Activated naive CD8-positive, alpha-beta T cell treated with anti-CD3 and anti-CD28 coated beads, Interleukin-2, amount 50 U/mL, for 24 hours (primary cell): Measurements from ENCODE around the gene OR2AT4.

Source experiments
- ATAC-seq: fragments of 150-1000 bp; cut with Tn5 transposase; one replicate; pipeline ENCODE4 v1.10.0; 2021
- DNase-seq: peaks from one replicate; pipeline ENCODE4 v3.0.0; 2021
- H3K27ac Mint-ChIP-seq: one replicate; pipeline ENCODE4 v1.8.0; 2021; ENCODE audit warnings: mild to moderate bottlenecking, mixed read lengths
- H3K27me3 Mint-ChIP-seq: one replicate; pipeline ENCODE4 v1.8.0; 2021; ENCODE audit warnings: mixed read lengths
- H3K36me3 Mint-ChIP-seq: one replicate; pipeline ENCODE4 v1.8.0; 2021; ENCODE audit warnings: low read depth, mixed read lengths
- H3K4me1 Mint-ChIP-seq: one replicate; pipeline ENCODE4 v1.8.0; 2021; ENCODE audit warnings: mixed read lengths
- H3K4me3 Mint-ChIP-seq: one replicate; pipeline ENCODE4 v1.8.0; 2021; ENCODE audit warnings: mild to moderate bottlenecking, moderate library complexity, mixed read lengths
- H3K9me3 Mint-ChIP-seq: one replicate; pipeline ENCODE4 v1.8.0; 2021; ENCODE audit warnings: mixed read lengths

The OR2AT4 gene

DNA sequence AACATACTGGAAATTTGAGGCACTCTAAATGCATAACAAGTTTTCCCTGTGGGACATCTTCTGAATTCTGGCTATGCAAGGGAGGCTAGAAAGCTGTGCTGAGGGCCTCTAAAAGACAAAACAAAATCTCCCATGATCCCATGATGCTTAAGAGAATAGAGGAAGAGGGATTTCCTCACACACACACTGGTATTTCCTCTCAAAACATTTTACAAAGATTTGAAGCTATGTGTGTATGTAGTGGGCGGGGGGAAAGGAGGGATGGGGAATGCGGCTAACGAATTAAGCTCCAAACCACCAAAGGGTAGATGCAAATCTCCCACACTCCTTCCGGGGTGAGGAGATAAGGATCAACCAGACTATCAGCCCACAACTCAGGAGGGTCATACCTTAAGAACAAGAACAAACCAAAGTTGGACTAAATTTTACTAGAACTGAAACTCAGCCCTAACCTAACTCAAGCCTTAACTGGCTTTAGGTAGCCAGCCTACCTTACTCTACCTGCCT is 6.0 kb downstream of the OR2AT4 start:
- DNase-seq (no peak), ATAC-seq (no peak)
- H3K36me3 Mint-ChIP-seq: no peaks in the 10 kb centered on the region
- peaks cover 14% of the 10 kb centered on the region for H3K9me3 Mint-ChIP-seq
- H3K4me1 Mint-ChIP-seq: no peaks in the 10 kb centered on the region
- H3K27me3 Mint-ChIP-seq: peaks cover 29% of the 10 kb centered on the region
- H3K27ac Mint-ChIP-seq: no peak overlapping the region
- no peak overlapping the region for H3K4me3 Mint-ChIP-seq

DNA sequence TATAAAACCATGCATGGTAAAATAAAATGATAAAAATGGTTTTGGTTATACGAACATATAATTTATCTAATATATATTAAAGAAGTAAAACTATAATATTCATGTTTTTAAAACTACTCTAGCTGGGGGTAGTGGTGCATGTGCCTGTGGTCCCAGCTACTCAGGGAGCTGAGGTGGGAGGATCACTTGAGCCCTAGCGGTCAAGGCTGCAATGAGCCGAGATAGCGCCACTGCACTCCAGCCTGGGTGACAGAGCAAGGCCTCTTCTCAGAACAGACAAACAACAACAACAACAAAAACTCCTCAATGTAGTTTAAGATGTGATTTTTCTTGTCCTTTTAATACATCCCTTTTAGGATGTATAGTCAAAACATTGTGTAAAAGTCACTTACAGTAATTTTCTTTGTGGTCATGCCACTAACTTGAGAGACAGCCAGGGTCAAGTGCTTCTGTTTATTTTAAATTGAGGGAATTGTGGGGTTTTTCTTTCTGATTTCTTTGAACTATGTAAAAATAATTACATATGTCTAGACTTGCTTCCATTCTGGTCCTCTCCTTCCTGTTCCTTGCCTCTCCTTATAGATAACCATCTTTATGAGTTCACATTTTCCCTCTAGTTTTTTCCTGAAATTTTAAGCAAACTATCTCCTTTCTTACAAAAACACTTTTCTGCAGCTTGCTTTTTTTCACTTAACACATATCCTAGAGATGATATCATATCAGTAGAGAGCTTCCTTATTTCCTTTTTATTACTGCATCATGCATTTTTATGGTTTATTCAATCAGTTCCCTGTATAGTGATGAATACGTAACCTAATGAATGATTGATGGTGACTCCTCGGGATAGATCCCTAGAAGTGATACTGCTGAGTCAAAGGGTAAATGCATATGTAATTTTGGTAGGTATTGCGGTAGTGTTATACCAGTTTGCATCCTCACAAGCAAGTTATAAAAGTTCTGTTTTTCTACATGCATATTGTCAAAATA is 9.1 kb downstream of the OR2AT4 start:
- Mint-ChIP-seq H3K4me1 (no peaks in the 10 kb centered on the region), H3K4me3 (no peak overlapping the region), H3K27ac (no peak overlapping the region), H3K36me3 (no peaks in the 10 kb centered on the region), H3K27me3 (peaks cover 33% of the 10 kb centered on the region), H3K9me3 (peaks cover 14% of the 10 kb centered on the region)
- no peak for DNase-seq
- no peak for ATAC-seq

DNA sequence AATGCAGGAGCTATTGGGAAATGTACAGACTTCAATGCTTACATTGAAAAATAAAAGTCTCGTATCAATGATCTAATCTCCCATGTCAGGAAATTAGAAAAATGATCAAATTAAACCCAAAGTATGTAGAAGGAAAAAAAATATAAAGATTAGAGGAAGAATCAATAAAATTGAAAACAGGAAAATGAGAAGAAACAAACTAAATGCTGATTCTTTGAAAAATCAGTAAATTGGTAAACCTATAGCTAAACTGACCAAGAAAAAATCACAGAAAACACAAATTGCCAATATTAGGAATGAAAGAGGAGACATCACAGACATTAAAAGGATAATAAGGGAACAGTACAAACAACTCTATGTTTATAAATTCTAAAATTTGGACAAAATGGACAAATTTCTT is 11.8 kb downstream of the OR2AT4 start:
- H3K27ac Mint-ChIP-seq: no peak overlapping the region
- H3K9me3 Mint-ChIP-seq: no peaks in the 10 kb centered on the region
- no peaks in the 10 kb centered on the region for H3K4me1 Mint-ChIP-seq
- H3K4me3 Mint-ChIP-seq: no peak overlapping the region
- ATAC-seq (no peak), DNase-seq (no peak)
- peaks cover 37% of the 10 kb centered on the region for H3K27me3 Mint-ChIP-seq
- H3K36me3 Mint-ChIP-seq: no peaks in the 10 kb centered on the region

DNA sequence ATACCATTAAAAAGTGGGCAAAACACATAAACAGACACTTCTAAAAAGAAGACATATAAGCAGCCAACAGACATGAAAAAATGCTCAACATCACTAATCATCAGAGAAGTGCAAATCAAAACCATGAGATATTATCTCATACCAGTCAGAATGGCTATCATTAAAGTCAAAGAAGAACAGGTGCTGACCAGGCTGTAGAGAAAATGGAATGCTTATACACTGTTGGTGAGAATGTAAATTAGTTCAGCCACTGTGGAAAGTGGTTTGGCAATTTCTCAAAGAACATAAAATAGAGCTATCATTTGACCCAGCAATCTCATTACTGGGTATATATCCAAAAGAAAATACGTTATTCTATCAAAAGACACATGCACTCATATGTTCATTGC is 13.5 kb downstream of the OR2AT4 start:
- DNase-seq (no peak), ATAC-seq (no peak)
- H3K4me1 Mint-ChIP-seq: no peaks in the 10 kb centered on the region
- no peak overlapping the region for H3K27ac Mint-ChIP-seq
- H3K9me3 Mint-ChIP-seq: no peaks in the 10 kb centered on the region
- peaks cover 36% of the 10 kb centered on the region for H3K27me3 Mint-ChIP-seq
- H3K4me3 Mint-ChIP-seq: no peak overlapping the region
- H3K36me3 Mint-ChIP-seq: no peaks in the 10 kb centered on the region

DNA sequence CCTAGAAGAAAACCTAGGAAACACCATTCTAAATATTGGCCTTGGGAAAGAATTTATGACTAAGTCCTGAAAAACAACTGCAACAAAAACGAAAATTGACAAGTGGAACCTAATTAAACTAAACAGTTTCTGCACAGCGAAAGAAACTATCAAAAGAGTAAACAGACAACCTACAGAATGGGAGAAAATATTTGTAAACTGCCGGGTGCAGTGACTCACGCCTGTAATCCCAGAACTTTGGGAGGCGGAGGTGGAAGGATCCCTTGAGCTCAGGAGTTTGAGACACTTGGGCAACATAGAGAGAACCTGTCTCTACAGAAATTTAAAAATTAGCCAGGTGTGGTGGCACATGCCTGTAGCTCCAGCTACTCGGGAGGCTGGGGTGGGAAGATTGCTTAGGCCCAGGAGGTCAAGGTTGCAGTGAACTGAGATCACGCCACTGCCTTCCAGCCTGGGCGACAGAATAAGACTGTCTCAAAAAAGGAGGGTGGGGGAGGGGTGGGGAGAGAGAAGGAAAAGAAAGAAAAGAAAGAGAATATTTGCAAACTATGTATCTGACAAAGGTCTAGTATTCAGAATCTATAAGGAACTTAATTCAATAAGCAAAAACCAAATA is 14.0 kb downstream of the OR2AT4 start:
- no peak for ATAC-seq
- Mint-ChIP-seq H3K27me3 (peaks cover 36% of the 10 kb centered on the region), H3K4me1 (no peaks in the 10 kb centered on the region), H3K36me3 (no peaks in the 10 kb centered on the region), H3K9me3 (no peaks in the 10 kb centered on the region), H3K4me3 (no peak overlapping the region), H3K27ac (no peak overlapping the region)
- DNase-seq: no peak

DNA sequence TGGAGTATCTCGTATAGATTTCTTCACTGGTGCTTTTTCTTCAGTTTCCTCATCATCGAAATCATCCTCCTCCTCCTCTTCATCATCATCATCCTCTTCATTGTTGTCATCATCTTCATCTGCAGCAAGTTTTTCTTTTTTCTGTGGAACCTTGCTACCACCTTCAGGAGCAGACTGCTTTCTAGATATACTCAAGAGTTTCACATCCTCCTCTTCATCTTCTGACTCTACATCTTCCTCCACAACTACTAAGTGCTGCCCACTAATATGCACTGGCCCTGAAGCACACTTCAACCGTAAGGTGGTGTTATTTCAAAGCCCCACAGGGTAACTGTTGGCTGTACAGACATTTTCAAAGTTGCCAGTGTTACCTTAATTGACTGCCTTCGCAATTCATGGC is 17.1 kb downstream of the OR2AT4 start:
- Mint-ChIP-seq H3K27ac (no peak overlapping the region), H3K27me3 (peaks cover 29% of the 10 kb centered on the region), H3K4me3 (no peak overlapping the region), H3K9me3 (no peaks in the 10 kb centered on the region), H3K36me3 (no peaks in the 10 kb centered on the region), H3K4me1 (no peaks in the 10 kb centered on the region)
- DNase-seq (no peak), ATAC-seq (no peak)

DNA sequence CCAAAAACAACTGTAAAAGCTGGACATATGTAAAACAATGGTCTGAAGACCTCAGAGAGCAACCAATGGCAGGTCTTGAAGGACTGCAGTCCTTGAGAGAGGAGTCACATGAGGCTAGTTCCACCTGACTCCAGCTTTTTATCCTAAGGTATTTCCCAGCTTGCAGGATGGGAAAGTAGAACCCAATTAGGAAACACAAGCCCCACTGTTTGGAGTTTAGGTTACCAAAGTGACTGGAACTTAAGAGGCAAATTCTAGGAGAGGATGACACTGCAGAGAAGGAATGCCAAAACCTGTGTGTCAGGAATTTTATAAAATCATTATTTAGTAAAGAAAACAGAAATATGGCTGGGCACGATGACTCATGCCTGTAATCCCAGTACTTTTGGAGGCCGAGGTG is 18.4 kb downstream of the OR2AT4 start:
- peaks cover 25% of the 10 kb centered on the region for H3K27me3 Mint-ChIP-seq
- H3K4me3 Mint-ChIP-seq: no peak overlapping the region
- H3K27ac Mint-ChIP-seq: no peak overlapping the region
- H3K4me1 Mint-ChIP-seq: no peaks in the 10 kb centered on the region
- no peaks in the 10 kb centered on the region for H3K36me3 Mint-ChIP-seq
- ATAC-seq (no peak), DNase-seq (no peak)
- H3K9me3 Mint-ChIP-seq: no peaks in the 10 kb centered on the region

DNA sequence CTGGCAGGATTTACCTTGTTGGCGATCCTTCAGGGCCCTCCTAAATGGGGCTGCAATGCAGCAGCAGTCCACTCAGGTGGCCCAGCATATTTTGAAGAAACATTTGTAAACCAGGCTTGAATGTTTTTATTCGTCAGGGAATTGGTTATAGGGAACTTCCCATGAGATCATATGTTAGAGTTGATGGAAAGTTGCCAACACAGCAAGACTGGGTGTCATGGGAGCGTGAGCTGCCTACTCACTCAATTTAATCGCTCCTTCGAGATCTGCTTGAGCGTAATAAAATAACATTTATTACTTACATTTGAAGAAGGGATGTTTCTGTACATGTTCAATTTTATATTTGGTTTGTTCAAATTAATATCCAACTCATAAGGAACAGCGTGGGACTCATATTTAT is 19.4 kb downstream of the OR2AT4 start:
- no peaks in the 10 kb centered on the region for H3K36me3 Mint-ChIP-seq
- no peak for DNase-seq
- no peak for ATAC-seq
- no peaks in the 10 kb centered on the region for H3K4me1 Mint-ChIP-seq
- H3K9me3 Mint-ChIP-seq: no peaks in the 10 kb centered on the region
- no peak overlapping the region for H3K4me3 Mint-ChIP-seq
- H3K27ac Mint-ChIP-seq: no peak overlapping the region
- peaks cover 18% of the 10 kb centered on the region for H3K27me3 Mint-ChIP-seq

DNA sequence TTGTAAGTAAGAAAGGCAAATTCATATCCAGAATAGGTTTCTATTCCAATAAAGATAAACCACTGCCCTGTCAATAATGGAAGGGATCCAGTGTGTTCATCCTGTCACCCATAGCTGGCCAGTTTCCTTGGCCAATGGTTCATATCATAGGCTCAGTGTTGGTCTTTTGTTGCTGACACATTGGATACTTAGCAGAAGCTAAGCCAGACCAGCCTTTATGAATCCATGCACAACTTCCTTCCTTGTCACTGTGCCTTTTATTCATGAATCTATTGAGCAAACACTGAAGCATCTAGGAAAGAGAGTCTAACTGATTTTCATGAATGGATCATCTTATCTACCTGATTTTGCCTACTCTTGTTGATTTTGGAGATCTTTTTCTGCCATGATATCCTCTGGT is 20.0 kb downstream of the OR2AT4 start:
- no peak for ATAC-seq
- Mint-ChIP-seq H3K9me3 (no peaks in the 10 kb centered on the region), H3K27me3 (peaks cover 18% of the 10 kb centered on the region), H3K36me3 (no peaks in the 10 kb centered on the region), H3K27ac (no peak overlapping the region), H3K4me3 (no peak overlapping the region), H3K4me1 (no peaks in the 10 kb centered on the region)
- no peak for DNase-seq

DNA sequence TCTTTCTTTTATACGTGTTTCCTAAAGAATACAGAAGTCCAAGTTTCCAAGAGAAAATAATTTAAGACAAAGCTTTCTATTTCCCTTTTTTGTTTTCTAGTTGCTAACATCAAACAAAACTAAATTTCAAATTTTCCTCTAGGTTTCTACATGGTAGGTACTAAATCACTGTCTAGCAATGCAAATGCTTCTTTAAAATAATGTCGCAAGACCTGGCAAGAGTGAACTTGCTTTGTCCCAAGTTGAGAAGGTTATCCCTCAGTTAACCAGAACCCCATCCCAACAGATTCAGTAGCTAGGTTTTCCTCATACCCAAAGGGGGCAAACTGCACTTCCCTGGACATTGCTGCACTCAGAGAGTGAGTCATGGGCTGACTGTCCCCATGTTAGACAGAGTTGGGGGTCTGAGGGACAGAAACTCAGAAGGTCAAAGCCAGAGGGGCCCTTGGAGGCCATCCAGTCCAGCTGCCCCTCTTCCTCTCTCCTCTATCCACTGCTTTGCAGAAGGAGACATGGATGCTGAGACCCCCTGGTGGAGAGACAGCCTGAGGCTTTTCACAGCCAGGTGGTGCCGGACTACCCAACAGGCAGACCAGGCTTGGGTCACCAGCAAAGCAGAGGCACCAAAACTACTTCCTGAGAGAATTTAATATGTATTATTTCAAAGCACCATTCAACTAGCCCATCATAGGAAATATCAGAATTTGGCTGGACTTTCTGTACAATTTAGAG is 23.1 kb downstream of the OR2AT4 start:
- Mint-ChIP-seq H3K36me3 (no peaks in the 10 kb centered on the region), H3K9me3 (no peaks in the 10 kb centered on the region), H3K27ac (no peak overlapping the region), H3K27me3 (peaks cover 24% of the 10 kb centered on the region), H3K4me3 (no peak overlapping the region), H3K4me1 (no peaks in the 10 kb centered on the region)
- no peak for ATAC-seq
- no peak for DNase-seq

DNA sequence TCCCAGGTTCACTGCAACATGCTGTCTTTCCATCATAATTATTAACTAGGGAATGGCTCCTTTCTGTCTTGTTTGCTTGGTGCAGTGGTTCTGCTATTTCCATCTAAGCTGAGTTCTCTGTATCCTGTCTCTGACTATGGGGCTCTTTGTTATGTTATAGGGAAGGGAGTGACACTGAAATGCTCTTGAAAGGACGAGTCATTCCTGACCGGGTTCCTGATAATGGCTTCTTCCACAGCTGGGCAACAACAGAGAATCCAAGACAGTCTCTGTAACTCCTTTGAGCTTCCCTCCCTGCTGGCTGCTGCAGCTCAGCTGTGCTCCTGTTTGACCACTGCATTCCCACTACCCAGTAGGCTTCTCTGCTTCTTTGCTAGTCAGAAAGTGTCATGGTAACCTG is 24.1 kb downstream of the OR2AT4 start:
- no peak for DNase-seq
- Mint-ChIP-seq H3K27me3 (peaks cover 28% of the 10 kb centered on the region), H3K9me3 (no peaks in the 10 kb centered on the region), H3K36me3 (no peaks in the 10 kb centered on the region), H3K4me1 (no peaks in the 10 kb centered on the region), H3K4me3 (no peak overlapping the region), H3K27ac (no peak overlapping the region)
- ATAC-seq: no peak

DNA sequence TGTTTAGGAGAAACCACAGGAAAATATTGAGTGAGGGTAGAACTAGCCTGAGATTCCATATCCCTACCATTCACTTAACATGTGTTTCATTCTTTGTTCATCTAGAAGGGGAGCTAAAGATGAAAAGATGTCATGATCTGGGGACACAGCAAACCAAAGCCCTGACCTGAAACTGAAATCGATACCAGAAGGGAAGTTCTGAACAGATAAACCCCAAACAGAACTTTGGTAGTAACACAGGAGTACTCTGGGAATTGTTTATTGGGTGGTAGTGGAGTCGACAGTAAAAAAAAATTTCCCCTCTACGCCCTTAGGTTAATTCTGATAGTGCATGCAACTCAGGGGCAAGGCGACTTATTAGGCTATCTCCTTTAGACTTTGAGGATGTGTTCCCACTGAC is 27.2 kb downstream of the OR2AT4 start:
- DNase-seq (no peak), ATAC-seq (no peak)
- H3K4me1 Mint-ChIP-seq: no peaks in the 10 kb centered on the region
- no peaks in the 10 kb centered on the region for H3K9me3 Mint-ChIP-seq
- H3K4me3 Mint-ChIP-seq: no peak overlapping the region
- H3K27me3 Mint-ChIP-seq: peaks cover 24% of the 10 kb centered on the region
- H3K36me3 Mint-ChIP-seq: no peaks in the 10 kb centered on the region
- no peak overlapping the region for H3K27ac Mint-ChIP-seq

DNA sequence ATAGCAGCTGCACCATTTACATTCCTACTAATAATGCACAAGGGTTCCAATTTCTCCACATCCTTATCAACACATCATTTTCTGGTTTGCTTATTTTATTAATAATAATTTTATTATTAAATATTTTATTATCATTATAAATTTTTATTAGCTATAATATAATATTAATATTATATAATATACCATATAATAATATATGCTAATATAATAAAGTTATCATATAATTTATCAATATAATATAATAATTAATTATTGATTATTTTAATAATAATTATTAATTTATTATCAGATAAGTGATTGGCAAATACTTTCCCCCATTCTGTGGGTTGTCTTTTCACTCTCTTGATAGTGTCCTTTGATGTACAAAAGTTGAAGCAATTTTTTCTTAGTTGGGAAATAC is 27.7 kb downstream of the OR2AT4 start:
- no peak overlapping the region for H3K27ac Mint-ChIP-seq
- ATAC-seq: no peak
- no peaks in the 10 kb centered on the region for H3K4me1 Mint-ChIP-seq
- H3K36me3 Mint-ChIP-seq: no peaks in the 10 kb centered on the region
- no peaks in the 10 kb centered on the region for H3K9me3 Mint-ChIP-seq
- peaks cover 24% of the 10 kb centered on the region for H3K27me3 Mint-ChIP-seq
- no peak overlapping the region for H3K4me3 Mint-ChIP-seq
- DNase-seq: no peak

DNA sequence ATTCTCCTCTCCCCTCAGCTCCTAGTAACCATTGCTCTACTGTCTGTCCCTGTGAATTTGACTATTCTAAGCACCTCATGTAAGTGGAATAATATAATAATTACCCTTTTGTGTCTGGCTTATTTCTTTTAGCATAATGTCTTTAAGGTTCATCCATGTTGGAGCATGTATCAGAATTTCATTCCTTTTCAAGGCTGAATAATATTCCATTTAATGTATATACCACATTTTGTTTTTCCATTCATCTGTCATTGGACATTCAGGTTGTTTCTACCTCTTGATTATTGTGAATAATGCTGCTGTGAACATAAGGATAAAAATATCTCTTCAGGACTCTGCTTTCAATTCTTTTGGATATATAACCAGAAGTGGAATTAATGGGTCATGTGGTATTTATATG is 28.1 kb downstream of the OR2AT4 start:
- H3K36me3 Mint-ChIP-seq: no peaks in the 10 kb centered on the region

DNA sequence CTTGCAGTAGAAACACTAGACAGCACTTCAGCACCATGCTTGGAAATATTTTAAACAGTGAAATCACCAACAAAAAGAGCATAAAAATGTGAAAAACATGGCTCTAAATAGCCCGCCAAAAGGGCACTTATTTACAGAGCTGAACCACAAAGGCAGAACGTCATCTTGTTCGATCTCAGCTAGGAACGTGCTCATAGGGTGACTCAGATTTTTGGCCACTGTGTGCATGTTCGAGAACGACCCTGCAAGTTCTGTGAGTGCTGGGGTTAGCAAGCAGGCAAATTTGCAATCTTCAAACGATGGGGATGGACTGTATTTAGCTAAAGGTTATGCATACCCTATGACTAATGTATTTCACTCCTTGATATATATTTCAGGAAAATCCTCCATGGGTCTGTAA is 30.6 kb downstream of the OR2AT4 start:
- Mint-ChIP-seq H3K36me3 (no peaks in the 10 kb centered on the region), H3K27me3 (peaks cover 19% of the 10 kb centered on the region), H3K27ac (no peak overlapping the region), H3K9me3 (no peaks in the 10 kb centered on the region), H3K4me1 (no peaks in the 10 kb centered on the region), H3K4me3 (no peak overlapping the region)
- ATAC-seq: no peak
- no peak for DNase-seq

More for the DNA sequence above, 28.1 kb downstream of the OR2AT4 start:
- Mint-ChIP-seq H3K4me1 (no peaks in the 10 kb centered on the region), H3K27me3 (peaks cover 24% of the 10 kb centered on the region), H3K9me3 (no peaks in the 10 kb centered on the region), H3K27ac (no peak overlapping the region), H3K4me3 (no peak overlapping the region)
- ATAC-seq (no peak), DNase-seq (no peak)
